Germinal center (tissue), 1 donor: Measurements from ENCODE around the gene TSPAN4.
A peak's percentile ranks its signal among the peaks of the same experiment; 100 is the strongest.

Experiments
- DNase-seq: peaks from one replicate; pipeline ENCODE4 v3.0.0; 2012; ENCODE audit warnings: mixed read lengths, low spot score

Gene TSPAN4

DNA sequence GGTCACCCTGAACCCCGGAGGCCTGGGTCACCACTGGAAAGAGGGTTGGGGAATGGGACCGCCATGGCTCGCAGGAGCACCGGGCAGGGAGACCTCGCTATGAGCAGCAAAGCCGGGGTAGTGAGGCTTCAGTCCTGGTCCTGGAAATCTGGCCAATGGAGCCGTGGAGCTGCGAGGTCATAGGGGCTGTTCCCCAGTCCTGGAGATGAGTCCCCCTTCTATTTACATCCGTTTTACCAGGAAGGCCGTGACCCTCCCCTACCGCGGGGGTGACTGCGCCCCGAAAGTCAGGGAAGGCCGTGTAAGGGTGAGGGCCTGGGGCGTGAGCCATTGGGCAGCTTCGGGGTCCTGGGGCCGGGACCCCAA lies 38.1 kb upstream of the TSPAN4 start:
- DNase-seq: no peak

GRCh38 chr11:808427-809286 lies 34.0 kb upstream of the TSPAN4 start:
- DNase-seq: no peak

DNA sequence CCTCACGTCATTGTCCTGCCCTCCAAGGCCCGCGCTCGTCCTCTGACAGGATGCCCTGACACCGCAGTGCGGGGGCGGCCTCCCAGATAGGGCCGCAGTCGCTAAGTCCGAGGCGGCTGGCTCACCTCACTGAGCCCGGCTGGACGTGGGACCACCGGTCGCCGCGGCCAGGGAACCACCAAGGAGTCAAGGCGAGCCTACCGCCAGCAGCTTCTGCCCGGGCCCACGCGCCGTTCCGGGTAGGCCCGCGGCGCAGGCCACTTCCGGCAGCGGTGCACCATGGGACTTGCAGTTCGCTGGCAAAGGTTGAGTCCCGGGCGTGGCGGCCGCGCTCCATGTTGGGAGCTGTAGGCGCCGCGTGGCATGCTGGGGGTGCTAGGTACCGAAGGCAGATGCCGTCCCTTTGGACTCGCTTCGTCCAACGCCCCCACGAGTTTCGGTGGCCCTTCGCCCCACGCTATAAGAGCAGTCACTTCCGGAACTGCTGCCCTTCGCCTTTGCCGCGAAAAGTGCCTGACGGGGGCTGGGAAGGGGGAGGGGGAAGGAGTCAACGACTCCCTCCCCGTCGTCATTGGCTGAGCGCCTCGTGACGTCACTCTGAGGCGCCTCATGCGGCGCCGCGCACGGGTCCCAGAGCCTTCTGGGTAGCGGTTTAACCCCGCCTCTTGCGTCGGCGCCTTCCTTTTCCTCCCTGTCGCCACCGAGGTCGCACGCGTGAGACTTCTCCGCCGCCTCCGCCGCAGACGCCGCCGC lies 33.2 kb upstream of the TSPAN4 start, which contains the start of gene RPLP2:
Gene RPLP2 (plus strand): TSS at position 681 of the 753 bp plus-strand sequence. CDS start 268 bp downstream, outside the sequence.
- peak; percentile 96 for DNase-seq

- DNase-seq: no peak
These were observed 32.5 kb upstream of the TSPAN4 start for GRCh38 chr11:810040-810567.

GRCh38 chr11:811446-812245 lies 31.0 kb upstream of the TSPAN4 start:
- no peak for DNase-seq

GRCh38 chr11:812390-812789 lies 30.3 kb upstream of the TSPAN4 start:
- DNase-seq: no peak

GRCh38 chr11:813072-813455 lies 29.6 kb upstream of the TSPAN4 start:
- DNase-seq: no peak

GRCh38 chr11:813456-814096 lies 29.1 kb upstream of the TSPAN4 start:
- DNase-seq: no peak

DNA sequence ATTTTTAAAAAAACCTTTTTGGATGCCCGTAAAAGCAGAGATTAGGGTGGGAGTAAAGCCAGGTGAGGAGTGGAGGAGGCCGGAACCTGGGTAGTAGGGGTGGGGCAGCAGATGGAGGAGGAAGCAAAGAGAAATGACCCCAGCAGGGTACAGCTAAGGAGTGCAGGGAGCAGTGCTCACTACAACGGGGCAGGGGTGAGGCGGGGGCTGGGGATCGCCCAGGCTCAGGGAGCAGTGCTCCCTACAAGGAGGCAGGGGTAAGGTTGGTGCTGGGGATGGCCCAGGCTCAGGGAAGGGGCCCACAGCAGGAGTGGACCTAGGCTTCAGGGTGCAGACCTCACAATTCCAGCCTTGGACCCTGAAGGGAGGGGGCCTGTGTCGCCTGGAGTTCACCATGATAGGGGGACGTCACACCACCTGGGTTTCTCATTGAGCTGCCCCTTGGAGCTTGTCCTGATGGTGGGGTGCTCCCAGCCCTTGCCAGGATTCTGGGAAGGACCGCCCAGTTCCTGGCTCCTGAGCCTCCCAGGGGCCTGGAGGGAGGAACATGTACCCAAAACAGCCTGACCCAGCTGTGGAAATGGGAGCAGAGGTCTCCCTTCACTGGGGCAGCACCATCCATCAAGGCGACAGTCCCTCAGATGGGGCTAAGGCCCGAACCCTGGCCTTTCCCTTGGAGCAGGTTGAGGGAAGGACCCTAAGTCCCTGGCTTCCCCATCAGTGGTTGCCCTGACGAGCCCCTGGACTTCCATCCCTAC lies 26.8 kb upstream of the TSPAN4 start:
- DNase-seq: no peak

GRCh38 chr11:816433-816779 lies 26.2 kb upstream of the TSPAN4 start:
- no peak for DNase-seq

DNA sequence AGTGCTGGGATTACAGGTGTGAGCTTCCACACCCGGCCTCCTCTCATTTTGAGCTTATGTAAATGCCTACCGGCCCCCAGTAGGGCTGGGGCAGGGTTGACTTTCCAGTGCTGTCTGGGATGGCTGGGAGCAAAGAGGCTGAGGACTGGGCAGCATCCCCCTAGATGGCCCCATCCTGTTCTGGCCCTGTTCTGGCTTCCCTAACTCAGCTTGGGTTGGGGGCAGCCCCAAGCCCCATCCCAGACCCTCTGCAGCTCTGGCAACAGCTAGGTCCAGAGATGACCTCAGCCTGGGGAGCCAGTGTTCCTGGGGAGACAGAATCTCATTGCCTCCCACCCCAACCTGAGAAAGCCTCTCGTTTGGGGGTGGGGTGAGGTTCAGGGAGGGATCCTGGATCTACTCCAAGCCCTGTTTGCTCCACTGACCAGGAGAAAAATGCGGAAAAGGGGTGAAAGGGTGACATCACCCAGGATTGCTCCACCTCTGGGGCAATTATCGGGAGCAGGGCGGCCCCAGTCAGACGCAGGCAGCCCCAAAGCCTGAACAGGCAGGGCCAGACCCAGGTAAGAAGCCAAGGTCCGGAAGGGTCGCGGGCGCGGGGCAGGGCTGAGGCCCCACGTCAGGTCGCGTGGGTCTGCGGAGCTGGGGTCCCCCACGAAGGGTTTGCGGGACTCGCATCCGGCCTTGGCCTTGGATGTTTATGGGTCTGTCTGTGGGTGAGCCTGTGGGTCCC lies 24.1 kb upstream of the TSPAN4 start, which contains the start of gene PNPLA2:
Gene PNPLA2 (plus strand): TSS at position 519 of the 733 bp plus-strand sequence. CDS start 805 bp downstream, outside the sequence.
- DNase-seq: no peak

- peak; percentile 95 for DNase-seq
These were observed 23.3 kb upstream of the TSPAN4 start for GRCh38 chr11:819129-819931.

- peak; percentile 91 for DNase-seq
These were observed 22.6 kb upstream of the TSPAN4 start for GRCh38 chr11:819943-820649.

DNA sequence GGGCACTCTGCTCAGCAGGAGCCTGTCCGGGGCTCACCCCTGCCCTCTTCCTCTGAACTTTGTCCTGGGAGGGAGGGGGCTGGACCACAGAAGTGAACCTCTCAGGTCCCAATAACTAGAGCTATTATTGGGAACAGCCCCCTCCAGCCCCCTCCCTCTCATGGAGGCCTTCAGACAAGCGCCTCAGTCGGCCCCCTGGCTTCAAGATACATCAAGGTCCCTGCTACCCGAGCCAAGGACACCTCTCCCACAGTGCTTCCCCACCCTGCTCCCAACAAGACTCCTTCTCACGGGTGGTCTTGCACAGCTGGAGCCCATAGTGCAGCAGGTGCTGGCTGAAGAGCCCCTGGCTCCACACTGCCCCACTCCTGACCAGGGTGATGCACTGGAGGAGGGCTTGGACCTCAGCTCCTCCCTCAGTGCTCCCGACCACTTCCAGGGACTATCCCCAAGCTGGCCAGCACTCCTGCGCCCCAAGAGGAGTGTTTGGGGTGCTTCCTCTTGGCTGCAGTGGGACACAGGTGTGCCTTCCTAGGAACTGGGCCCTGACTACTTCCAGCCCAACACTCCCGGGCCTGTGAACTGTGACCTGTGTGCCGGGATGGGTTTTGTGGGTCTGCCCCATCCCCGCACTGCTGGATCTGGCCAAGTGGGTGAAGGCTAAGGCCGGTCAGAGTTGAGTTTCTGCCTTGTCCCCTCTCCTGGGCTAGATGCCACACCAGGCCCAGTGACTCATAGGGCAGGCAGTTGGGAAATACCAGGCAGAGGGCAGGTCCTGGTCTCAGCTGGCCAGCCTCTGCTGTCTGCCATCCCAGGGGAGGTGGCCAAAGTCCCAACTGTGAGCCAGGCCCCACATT lies 21.8 kb upstream of the TSPAN4 start:
- DNase-seq: no peak

DNA sequence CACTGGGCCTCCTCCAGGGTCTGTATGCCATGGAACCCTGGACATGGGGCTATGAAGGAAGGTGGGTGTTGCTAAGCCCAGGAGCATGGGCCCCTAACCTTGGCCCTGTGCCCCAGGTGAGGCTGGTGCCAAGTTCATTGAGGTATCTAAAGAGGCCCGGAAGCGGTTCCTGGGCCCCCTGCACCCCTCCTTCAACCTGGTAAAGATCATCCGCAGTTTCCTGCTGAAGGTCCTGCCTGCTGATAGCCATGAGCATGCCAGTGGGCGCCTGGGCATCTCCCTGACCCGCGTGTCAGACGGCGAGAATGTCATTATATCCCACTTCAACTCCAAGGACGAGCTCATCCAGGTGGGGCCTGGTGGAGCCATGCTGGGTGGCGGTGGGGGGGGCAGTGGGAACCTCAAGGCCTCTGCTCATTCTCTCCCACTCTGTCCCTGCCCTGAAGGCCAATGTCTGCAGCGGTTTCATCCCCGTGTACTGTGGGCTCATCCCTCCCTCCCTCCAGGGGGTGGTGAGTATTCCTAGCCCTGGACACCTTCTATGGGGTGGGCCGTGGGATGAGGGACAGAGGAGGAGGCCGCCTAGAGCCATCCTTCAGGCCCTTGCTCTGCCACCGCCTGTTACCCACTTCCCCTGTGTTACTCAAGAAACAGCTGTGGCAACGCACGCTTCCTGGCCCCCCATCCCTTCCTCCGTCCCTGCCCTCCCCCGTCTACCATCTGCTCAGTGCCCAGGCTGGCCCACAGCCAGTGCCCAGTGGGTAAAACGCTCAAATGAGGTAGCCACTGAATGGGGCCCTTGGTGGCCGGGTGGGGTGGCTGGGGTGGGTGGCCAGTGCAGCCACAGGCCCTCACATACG lies 20.9 kb upstream of the TSPAN4 start:
- no peak for DNase-seq

DNA sequence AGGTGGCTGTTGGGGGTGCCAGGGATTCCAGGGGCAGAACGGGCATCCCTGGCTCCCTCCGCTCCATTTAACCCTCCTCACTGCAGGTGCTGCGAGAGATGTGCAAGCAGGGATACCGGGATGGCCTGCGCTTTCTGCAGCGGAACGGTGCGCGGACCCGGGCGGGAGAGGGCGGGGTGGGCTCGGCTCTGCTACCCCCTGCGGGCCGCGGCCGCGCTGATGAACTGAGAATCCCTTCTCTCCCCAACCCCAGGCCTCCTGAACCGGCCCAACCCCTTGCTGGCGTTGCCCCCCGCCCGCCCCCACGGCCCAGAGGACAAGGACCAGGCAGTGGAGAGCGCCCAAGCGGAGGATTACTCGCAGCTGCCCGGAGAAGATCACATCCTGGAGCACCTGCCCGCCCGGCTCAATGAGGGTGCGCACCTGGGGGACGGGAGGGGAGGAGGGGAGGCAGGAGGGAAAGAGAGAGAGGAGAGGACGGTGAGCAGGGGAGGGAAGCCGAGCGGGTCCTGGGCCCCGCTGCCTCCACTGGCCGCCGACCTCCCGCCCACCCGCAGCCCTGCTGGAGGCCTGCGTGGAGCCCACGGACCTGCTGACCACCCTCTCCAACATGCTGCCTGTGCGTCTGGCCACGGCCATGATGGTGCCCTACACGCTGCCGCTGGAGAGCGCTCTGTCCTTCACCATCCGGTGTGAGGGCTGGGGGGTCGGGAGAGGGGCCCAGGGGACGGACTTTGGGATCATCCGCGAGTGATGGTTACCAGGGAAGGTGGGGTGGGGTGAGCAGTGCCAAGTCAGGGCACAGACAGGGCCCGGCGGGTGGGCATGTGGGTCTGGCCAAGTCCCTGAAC lies 19.0 kb upstream of the TSPAN4 start:
- DNase-seq: no peak
